Measurements from ENCODE around the gene PLAAT4.
A peak's percentile ranks its signal among the peaks of the same experiment; 100 is the strongest.
"Not testable (repeated sequence)": the region's sequence is repeated elsewhere in the genome, so short reads cannot be mapped to it uniquely, and the experiment has no call there.

Gene PLAAT4

GRCh38 chr11:63511048-63511748, 25.4 kb upstream of the PLAAT4 start:
- DNase-seq = peak; percentile 42

GRCh38 chr11:63512816-63513215, 23.8 kb upstream of the PLAAT4 start:
- peak; percentile 27 for DNase-seq

DNA sequence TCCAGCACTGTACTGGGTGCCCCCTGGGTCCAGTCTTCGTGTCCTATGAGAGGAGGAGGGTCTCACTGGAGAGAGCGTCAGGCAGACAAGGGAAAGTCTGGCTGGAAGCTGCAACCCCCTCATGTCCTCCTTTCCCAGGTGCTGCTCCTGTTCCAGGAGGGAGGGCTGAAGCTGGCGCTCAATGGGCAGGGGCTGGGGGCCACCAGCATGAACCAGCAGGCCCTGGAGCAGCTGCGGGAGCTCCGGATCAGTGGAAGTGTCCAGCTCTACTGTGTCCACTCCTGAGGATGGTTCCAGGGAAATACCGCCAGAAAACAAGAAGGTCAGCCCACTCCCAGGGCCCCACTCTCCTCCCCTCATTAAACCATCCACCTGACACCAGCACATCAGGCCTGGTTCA, 20.5 kb upstream of the PLAAT4 start:
- peak; percentile 43 for DNase-seq

DNA sequence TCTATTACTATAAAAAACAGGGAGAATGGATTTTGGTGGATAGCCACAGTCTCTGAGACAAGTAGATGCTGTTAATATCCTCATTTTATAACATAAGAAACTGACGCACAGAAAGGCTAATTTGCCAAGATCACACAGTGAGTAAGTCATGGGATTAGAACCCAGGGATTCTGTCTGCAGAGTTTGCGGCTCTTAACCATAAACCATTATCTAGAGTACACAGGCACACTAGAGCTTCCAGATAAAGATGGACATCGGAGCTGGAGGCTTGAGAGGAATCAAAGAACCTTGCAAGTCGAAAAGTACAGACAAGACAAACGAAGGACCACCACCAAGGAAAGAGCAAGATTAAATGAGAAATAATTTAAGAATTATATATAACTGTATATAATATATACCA, 19.5 kb upstream of the PLAAT4 start:
- DNase-seq = peak; percentile 10

DNA sequence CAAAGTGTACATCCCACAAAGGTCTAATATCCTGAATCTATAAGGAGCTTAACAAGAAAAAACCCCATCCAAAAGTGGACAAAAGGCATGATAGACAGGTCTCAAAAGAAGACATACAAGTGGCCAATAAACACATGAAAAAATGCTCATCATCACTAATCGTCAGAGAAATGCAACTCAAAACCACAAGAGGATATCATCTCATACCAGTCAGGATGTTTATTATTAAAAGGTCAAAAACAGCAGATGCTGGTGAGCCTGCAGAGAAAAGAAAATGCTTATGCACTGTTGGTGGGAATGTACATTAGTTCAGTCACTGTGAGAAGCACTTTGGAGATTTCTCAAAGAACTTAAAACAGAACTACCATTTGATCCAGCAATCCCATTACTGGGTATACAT, 18.1 kb upstream of the PLAAT4 start:
- DNase-seq = no peak

- DNase-seq = peak; percentile 7
These were observed 15.9 kb upstream of the PLAAT4 start for GRCh38 chr11:63520606-63521170.

DNA sequence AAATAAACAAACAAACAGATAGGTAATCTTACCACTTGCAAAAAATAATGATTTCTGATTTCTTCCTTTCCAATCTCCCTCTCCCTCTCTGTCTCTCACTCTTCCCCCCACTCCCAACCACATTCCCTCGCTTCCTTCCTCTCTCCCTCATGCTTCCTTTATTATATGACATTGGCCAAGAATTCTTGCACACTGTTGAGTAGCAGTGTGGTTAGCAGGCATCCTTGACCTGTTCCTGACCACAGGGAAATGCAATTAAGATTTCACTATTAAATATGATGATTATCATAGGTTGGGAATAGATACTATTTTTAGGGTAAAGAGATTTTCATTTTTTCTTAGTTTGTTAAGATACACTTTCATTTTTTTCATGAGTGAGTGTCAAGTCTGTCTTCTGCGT, 14.7 kb upstream of the PLAAT4 start:
- no peak for DNase-seq

GRCh38 chr11:63523151-63523550, 13.5 kb upstream of the PLAAT4 start:
- DNase-seq = no peak

DNA sequence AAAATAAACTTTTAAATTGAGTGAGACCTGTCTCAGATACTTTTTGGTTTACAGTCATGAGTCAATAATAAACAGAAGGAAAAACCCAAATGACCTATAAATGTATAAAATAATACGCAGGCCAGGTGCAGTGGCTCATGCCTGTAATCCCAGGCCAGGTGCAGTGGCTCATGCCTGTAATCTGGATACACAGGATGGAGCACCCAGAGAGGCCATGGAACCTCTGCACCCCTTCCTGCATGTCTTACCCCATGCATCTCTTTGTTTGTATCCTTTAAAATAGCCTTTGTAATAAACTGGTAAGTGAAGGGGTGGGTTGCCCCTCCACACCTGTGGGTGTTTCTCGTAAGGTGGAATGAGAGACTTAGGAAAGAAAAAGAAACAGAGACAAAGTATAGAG, 8.9 kb upstream of the PLAAT4 start:
- DNase-seq = no peak

GRCh38 chr11:63528156-63528555, 8.5 kb upstream of the PLAAT4 start:
- DNase-seq = not testable (repeated sequence)

GRCh38 chr11:63528729-63529278, 7.8 kb upstream of the PLAAT4 start:
- DNase-seq = not testable (repeated sequence)

DNA sequence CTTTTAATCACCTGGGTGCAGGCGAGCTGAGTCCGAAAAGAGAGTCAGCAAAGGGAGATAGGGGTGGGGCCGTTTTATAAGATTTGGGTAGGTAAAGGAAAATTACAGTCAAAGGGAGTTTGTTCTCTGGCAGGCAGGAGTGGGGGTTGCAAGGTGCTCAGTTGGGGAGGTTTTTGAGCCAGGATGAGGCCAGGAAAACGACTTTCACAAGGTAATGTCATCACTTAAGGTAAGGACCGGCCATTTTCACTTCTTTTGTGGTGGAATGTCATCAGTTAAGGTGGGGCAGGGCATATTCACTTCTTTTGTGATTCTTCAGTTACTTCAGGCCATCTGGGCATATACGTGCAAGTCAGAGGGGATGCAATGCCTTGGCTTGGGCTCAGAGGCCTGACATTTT, 7.2 kb upstream of the PLAAT4 start:
- not testable (repeated sequence) for DNase-seq

DNA sequence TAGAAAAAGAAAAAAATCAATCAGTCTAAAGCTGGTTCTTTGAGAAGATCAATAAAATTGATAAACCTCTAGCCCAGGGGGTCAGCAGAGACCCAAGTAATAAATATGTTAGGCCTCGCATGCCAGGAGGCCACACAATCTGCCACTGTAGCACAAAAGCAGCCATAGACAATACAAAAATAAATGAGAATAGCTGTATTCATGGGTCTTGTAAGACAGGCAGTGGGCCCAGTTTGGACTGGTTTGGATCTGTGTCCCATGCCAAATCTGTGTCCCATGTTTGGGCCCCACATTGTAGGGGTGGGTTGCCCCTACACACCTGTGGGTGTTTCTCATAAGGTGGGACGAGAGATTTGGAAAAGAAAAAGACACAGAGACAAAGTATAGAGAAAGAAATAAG, 6.6 kb upstream of the PLAAT4 start:
- no peak for DNase-seq

- peak; percentile 75 for DNase-seq
These were observed 5.4 kb upstream of the PLAAT4 start for GRCh38 chr11:63531074-63531792.

DNA sequence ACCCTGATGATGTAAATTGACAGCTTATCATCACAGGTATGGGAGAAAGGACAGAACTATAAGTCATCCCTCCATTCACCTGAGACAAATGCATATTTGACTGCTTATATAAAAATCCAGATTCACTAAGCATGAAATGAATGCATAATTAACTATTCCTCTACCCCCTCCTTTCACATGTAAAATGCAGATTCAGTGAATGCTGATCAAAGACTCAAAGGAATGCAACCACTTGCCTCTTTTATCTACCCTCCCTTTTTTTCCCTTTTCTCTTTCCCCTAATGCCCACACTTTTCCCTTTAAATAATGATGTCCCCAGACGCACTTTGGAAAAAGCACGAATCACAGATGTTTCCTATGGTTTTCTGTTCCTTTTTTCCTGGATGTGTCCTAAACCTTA, 4.5 kb upstream of the PLAAT4 start:
- DNase-seq = no peak

DNA sequence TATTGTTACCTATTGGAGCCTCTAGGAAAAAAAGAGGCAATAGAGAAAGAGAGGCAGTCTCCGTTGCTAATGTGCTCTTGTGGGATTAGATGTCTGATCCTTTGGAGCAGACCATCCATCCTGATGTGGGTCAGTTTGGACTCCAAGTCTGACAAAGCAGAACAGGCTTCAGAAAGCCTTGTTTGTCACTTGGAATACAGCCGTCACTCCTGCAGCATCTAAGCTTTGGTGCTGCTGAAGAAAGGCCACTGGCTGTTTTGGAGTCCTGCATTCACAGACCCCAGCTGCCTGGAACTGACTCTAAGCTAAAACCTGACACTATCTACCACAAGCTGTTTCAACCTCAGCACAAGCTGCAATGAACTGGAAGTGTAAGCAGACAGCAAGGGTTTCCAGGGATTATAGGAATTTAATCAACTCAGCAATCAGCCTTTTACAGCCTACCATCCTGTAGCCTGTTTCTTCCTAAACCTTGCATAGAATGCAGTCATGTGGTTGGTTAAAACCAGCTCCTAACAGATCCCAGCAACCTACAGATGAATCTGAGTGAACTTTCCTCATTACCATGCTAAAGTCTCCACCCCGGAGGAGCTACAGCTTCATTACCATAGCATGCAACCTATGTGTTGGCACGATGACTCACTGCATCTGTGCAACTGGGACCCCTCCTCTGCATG, 3.7 kb upstream of the PLAAT4 start:
- DNase-seq = peak; percentile 72

DNA sequence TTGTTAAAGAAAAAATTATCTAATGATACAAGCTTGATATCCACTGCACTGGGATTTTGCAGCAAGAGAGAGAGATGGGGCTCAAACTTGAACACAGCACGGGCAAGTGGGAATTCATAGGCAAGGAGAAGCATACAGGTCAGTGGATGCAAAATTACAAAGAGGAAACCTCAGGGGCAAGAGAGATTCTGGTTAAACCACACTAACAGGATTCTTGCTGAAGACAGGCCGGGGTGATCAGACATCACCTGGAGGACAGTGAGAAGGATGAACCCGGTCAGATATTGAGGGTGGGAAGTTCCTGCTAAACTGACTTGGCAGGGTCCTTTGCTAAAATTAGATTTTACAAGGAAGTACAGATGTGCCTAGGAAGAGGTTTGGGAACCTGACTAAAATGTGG, 2.5 kb upstream of the PLAAT4 start:
- no peak for DNase-seq

DNA sequence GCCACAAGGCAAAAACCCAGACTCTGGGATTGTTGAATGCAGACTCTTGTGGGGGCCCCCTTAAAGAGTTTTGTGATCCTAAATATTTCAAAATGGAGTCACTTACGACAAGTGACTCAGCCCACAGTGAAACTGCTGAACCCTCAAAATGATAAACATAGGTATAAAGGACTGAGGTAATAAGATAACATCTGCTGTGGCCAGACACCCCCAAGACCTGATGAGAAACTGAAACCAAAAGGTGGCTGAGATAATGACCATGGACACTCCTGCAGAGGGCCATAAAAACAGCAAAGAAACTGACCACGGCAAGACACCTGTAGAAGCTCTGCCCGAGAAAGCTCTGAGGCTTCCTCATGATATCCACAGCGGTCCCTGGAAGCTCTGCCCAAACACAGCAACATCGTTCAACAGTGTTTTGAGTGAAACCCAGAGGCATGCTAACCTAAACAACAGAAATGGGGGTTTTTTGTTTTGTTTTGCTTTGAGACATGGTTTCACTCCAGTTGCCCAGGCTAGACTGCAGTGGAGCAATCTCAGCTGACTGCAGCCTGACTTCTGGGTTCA, 1.6 kb upstream of the PLAAT4 start:
- DNase-seq = no peak

GRCh38 chr11:63535734-63536133, 874 bp upstream of the PLAAT4 start:
- DNase-seq = no peak

GRCh38 chr11:63537293-63538101, 889 bp downstream of the PLAAT4 start:
- no peak for DNase-seq

DNA sequence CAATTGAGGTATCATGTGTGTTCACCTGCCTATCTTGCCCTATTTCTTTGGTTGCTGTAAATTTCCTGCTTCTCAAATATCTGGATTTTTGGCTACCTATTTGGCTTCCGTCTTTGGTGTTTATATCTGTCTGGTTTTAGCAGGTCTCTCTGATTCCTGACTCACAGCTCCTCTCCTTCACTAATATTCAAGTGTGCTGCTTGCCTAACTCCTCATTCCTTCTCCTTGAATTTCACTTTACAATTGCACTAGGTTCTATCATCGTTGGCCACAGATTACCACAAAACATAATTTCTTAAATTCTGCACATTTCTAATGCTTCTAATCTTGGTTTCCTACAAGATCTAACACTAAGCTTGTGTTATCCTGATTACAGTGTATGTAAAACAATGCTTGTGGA, 5.9 kb downstream of the PLAAT4 start:
- DNase-seq = not testable (repeated sequence)

- no peak for DNase-seq
These were observed 7.1 kb downstream of the PLAAT4 start for GRCh38 chr11:63543711-63544110.

Data from islet precursor cell (in vitro differentiated cells).